HG03045 (cell line): ENCODE measurements around the gene KRT14.
"Not testable (repeated sequence)": the region's sequence is repeated elsewhere in the genome, so short reads cannot be mapped to it uniquely, and the experiment has no call there.

Experiments
- ATAC-seq: cut with Tn5 transposase; IDR thresholded peaks from one replicate; pipeline ENCODE4 v1.9.1; 2021; ENCODE audit warnings: mild to moderate bottlenecking, moderate library complexity; ENCODE audit not compliant: unreplicated experiment

The KRT14 gene

DNA sequence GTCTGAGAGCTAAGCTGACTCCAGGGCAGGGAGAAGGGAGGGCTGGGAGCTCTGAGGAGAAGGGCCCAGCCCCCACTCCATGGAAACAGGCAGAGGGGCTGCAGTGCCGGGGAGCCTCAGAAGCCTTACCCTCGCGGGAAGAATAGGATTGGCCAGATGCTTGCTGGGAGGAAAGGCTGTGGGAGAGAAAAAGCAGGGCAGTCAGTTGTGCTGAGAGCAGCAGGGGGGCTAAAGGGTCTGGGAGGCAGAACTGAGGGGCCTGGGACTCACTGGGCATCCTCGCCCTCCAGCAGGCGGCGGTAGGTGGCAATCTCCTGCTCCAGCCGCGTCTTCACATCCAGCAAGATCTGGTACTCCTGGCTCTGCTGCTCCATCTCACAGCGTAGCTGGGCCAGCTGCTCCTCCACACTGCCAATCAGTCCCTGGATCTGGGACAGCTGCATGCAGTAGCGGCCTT is 23.4 kb upstream of the KRT14 start:
- not testable (repeated sequence) for ATAC-seq

DNA sequence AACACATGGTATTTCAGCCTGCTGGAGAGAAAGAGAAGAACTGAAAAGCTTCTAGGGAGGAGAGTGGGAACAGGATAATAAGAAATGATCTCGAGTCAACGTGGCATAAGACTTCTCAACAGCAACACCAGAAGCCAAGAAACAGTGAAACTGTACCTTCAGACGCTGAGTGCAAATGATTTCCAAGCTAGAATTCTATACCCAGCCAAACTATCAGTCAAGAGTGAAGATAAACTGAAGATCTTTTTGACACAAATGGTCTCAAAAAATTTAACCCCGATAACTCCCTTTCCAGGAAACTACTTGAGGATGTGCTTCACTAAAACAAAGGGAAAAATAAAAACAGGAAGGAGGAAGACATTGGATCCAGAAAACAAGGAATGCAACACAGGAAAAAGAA is 20.2 kb upstream of the KRT14 start:
- ATAC-seq, result not testable (repeated sequence)

DNA sequence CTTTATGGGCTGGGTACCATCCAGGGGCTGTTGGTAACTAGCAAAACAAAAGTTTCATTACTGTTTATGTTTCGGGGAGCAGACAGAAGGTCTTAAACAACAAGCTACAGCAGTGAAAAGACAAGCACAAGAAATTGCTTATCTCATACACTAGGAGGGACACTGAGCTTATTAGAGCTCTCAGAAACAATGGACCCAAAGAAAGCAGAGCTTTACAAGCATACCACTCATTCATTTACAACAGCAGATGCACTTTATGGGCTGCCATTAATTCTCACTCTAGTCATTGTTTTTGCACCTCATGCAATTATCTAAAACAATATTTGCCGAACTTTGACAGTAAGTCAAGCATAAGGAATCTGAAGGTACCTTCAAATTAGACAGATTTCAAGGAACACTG is 15.8 kb upstream of the KRT14 start:
- no peak for ATAC-seq

DNA sequence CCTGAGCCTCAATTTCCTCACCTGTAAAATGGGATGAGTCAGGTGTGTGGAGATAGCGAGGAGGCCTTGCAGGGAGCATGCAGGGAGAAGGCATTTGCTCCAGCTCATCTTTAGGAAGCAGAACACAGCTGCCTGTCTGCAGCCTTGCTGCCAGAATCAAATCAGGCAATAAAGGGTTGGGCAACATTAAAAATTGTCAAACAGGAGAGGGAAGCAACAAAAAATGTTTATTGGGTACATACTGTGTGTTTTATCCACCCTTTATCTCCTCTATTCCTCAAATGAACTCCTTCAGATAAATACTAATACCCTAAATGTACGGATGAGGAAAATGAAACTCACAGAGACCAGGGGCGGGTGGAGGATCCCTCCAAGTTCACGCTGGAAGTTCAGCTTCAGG is 13.6 kb upstream of the KRT14 start:
- no peak for ATAC-seq

DNA sequence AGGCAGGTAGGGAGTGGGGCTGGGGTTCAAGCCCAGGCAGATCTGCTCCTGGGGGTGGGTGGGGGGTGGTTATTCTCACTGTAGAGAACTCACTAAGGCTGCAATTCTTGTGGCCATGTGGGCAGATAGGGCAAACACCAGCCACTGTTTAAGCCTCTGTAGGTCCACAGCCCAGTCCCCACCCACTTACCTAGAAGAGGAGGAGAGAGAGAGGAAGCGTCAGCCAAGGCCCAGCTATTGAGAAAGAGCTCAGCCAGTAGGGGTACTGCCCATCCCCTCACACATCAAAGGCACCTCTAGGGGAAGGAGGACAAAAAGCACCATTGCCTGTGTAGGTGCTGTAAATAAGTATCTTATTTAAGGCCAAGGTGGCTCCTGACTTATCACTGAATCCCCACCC is 13.0 kb upstream of the KRT14 start:
- no peak for ATAC-seq

DNA sequence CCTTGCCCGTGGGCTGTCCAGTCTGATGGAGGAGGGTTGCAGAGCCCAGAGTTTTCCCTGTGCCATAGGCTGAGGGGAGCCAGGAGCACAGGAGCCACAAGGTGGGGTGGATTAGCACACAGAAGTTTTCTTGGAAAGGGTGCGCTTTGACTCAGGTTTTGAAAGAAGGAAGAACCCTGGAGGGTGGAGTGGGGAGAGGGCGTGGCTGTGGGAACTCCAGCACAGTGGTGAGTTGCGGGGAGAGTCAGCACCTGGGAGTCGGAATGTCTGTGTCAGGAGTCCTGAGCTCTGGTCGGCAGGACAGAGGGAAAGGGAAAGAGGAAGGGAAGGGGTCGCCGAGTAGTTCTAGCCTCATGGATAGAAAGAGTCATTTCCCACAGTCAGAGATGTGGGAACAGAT is 8.9 kb upstream of the KRT14 start:
- no peak for ATAC-seq

DNA sequence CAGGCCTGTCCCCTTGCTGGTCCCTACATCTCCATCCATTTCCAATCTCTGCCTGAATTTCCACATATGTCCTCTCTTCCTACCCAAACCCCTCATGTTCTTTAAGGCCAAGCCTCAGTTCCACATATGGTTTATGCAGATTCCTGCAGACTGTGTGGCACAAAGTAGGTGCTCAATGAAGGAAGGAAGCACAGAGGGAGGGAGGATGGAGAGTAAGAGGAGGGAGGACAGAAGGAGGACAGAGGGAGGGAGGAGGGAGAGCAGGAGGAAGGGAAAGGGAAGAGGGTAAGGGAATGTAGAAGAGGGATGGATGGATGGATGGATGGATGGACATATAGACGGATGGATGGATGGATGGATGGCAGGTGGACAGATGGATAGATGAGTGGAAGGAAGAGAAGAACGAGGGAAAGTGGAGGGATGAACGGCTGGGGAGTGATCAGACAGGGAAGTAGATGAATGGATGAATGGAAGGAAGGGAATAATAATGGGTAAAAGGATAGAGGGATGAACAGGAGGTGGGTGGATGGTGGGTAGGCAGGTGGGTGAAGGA is 7.7 kb upstream of the KRT14 start:
- no peak for ATAC-seq

DNA sequence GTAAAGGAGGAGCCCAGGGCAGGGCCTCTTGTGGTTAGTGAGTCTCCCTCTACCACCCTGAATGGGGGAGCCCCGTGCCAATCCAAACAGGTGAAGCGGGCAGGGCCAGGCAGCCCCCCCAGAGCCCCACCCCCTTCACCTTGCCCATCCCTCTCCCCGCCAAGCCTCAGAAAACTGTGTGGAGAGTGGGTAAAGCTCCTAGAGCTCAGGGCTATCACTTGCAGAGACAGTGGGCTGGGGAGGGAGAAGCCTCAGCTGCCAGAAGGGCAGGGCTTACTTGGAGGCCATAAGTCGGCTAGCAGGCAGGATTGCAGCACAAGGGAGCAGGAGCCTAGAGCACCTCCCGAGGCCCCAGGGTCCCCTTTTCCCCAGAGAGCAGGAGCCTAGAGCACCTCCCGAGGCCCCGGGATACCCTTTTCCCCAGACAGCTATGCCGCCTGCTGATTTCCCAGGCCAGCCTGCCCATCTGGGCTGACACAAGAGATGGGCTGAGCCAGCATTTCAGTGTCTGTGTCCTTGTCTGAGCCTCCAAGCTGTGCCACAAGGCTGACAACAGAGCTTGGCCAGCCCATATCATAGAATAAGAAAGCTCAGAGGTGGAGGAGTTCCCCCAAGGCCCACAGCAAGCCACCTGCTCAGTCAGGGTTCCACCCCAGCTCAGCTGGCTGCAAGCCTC is 6.7 kb upstream of the KRT14 start:
- no peak for ATAC-seq

DNA sequence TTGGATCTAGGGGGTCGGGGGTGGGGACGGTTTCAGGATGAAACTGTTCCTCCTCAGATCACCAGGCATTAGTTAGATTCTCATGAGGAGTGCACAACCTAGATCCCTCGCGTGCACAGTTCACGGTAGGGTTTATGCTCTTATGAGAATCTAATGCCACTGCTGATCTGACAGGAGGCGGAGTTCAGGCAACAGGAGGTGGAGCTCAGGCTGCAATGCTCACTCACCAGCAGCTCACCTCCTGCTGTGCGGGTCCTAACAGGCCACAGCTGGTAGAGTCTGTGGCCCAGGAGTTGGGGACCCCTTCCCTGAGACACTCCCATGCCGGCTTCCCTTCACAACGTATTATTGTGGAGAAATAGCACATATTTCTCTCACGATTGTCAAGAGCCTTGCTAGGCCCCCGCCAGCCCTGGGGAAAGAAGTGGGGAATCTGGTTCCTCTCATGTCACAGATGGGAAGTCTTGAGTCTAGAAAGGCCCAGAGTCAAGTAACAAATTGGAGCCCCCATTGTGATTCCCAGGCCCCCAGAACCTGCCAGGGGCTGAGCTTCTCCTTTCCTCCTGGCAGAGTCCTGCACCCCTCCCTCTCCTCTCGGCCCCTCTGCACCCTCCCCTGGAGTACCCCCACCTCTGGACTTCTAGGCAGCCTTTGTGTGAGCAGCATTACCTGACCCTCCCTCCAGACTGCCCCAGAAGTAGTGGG is 6.1 kb upstream of the KRT14 start:
- no peak for ATAC-seq

DNA sequence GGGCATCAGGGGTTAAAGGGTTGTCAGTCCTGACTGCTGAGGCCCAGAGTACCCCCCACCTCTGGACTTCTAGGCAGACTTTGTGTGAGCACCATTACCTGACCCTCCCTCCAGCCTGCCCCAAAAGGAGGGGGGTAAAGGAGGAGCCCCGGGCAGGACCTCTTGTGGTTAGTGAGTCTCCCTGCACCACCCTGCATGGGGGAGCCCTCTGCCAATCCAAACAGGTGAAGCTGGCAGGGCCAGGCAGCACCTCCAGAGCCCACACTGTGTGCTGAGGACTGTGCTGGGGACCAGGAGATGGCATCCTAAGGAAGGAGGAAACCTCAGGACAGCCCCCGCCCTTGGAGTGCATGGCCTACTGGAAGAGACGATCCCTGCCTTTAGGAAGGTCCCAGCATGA is 2.6 kb upstream of the KRT14 start:
- no peak for ATAC-seq

DNA sequence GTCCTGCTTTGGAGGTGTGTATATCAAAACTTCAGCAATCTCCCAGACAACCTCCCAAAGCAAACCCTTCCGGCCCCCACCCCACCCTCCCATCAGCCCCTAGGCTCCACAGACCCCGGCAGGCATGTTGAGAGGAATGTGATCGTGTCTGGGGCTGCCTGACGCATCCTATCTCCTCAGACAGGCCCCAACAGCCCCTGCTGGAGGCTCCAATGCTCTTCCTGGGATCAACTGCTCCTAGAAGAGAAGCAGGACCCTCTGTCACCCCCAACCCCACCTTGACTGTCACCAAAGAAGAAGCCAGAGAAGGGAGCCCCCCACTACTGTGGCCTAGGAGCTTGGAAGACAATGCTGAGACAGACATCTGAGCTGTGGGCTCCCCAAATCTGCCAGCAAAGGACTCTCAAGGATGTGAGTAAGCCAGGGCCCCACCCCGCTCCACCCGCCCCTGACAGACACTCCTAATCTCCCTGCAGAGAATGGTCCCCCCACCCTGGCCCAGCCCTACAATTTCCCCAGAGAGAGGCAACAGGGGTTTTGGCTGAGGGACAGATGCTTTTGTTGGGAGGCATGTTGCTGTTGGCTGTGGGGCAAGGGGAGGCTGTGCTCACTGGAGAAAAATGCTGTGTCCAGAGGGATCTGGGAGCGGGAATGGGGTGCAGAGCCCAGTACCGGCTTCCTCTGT is 1.6 kb upstream of the KRT14 start:
- ATAC-seq, result no peak

DNA sequence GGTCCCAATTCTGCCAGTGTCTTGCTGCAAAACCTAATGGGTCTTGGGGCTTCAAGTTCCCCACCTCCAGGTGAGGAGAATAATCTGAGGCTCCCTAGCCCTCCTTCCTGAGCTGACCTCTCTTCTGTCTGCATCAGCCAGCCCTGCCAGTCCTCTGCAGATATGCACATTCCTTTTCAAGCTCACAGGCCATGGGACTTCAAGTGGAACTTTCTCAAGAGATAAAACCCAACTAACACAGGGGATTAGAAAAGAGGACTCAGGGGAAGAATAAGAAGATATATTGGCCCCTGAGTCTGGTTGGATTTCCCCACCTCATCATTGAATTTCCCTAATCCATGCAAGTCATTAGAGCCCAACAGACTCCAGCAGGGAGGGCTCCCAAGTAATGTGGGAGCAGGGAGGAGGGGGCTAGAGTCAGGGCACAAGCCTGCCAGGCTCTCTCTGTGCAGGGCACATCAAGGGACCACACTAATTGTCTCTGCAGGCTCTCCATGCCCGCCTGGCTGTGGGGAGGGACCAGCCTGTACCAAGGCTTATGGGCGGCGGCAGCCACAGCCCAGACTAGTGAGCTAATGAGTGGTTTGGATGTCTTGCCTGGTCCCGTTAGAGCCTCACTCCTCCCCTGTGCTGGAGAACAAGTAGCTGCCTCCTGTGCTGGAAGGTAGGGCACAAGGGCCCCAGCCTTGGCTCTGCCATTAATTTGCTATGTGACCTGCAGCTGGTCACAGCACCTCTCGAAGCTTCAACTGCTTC is 1.2 kb downstream of the KRT14 start:
- ATAC-seq, result no peak

DNA sequence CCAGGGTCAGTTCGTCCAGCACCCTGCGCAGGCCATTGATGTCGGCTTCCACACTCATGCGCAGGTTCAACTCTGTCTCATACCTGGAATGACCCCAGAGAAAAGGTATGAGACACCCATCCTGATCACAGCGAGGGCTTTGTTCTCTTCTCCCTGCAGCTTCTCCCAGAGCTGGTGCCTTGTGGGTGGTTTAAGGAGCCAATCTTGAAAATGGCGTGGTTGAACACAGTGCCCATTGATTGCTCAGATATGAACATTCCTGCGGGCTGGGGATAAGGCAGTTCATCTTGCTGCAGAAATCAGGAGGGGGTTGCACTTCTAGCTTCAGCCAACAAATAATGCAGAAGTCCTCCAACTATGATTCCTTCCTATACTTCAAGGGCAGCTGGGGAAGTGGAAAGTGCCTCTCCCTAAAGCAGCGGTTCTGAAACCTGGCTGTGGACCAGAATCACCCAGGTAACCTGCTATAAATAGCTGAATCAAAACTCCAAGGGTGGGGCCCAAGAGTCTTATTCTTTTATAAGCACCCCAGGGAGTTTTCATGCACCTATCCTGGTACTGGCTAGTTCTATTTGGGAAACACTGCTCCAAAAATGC is 2.3 kb downstream of the KRT14 start:
- not testable (repeated sequence) for ATAC-seq

DNA sequence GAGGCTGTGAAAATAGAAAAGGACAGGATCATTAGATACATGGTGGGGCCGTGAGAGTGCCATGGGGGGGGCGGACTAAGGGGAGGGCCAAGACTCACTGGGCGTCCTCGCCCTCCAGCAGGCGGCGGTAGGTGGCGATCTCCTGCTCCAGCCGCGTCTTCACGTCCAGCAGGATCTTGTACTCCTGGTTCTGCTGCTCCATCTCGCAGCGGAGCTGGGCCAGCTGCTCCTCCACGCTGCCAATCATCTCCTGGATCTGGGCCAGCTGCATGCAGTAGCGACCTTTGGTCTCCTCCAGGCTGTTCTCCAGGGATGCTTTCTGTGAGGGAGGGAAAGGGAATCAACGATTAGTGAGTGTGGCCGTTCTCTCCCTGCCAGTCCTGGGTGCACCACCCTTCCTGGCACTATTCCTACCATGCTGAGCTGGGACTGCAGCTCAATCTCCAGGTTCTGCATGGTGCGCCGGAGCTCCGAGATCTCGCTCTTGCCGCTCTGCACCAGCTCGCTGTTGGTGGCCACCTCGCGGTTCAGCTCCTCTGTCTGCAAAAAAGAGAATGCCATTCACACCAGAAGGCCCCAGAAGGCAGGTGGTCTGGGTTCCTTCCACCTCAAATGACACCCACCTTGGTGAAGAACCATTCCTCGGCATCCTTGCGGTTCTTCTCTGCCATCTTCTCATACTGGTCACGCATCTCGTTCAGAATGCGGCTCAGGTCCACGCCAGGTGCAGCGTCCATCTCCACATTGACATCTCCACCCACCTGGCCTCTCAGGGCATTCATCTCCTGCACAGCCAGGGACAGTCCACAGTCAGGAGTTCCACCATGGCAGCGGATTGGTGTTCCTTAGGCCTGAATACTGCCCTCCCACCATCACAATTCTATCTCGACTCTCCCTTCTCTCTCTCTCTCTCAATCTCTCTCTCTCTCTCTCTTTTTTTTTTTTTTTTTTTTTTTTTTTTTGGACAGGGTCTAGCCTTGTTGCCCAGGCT is 3.3 kb downstream of the KRT14 start:
- no peak for ATAC-seq

DNA sequence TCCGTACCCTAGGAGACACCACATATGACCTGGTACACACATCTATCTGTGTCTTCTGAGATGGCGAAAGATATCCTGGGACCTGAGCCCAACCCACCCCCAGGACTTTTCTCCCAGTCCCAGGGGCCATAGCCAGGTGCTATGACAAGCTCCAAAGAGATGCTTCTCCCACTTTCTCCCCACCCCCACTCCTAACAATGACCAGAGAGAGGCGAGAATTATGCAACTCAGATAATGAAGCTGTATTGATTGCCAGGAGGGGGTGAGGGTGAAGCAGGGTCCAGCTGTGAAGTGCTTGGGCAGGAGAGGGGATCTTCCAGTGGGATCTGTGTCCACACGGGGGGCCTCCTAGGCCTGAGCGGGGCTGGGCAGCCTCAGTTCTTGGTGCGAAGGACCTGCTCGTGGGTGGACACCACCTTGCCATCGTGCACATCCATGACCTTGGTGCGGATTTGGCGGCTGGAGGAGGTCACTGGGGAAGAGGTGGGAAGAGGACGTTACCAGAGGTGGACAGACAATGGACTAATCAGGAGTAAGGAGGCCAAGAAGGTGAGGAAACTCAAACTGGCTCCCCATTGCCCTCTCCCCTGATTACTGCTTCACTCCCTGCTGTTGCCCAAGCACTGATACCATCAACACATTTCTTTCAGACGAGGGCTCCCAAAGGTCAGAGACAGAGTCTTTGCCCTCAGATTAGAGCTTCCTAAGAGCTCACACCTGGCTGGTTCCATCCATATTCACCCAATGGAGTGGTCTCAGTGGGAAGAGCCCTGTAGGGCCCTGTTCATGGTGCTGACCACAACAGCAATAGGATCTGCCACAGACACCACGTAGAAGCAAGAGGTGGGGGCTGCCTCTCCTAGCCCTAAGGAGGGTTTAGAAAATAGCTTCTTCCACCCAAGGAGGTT is 4.4 kb downstream of the KRT14 start:
- ATAC-seq, result not testable (repeated sequence)

DNA sequence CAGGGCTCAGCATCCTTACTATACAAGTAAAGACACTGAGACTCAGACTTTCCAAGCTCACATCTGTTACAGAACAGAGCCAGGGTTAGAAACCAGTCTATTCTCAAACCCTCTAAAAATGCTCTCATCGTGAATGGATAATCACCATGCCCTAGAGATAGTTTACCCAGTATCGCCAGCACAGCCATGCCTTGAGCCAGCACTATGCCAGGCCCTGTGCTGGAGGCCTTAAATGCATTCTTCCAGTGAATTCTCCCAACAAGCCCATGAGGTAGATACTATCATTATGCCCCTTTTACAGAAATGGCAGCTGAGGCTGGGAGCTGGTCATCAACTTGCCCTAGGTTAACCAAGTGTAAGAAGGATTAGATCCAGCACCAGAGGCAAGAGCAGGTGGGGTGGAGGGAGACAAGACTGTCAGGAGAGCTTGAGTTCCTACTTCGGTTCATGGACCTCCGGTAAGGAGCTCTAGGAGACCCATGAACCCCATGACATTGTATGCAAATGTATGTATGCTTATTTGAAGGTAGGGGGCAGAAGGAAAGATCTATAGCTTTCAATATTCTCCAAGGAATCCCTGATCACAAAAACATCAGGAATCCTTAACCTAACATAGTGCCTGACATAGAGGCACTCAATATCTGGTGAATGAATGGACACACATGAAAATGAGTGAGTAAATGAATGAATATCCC is 5.2 kb downstream of the KRT14 start:
- no peak for ATAC-seq

DNA sequence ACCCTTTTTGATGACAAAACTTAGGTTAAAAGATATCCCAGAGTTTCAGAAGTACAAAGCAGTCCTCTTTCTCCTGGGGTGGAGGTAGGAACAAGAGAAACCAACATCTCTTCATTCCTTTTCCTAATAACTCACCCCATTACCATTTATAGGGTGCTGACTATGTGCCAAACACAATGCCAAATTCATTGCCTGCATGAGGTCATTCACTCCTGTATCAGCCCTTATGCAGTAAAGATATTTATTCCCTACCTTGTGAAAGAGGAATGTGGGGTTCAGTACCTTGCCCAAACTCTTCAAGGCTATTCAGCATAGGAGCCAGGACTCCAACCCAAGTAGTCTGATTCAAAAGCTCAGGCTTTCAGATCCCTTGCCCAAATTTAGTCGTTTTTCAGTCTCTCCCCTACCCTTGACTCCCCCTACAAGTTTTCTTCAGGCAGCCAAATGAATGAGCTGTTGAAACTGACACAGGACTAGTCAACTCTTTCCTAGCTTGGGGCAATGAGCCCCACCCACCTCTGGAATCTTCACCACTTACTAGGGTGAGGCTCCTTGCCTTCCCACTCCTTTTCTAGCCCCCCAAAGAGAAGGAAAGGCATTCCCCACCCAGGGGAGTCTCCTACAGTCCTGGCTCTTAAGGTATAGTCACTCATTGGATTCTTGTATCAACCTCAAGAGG is 5.9 kb downstream of the KRT14 start:
- no peak for ATAC-seq
